ENCODE data around the gene POP5. TPM values are rescaled to one million over a fixed set of nuclear protein-coding genes. Genes with fewer than 3 reads are reported as not detected.

POP5 gene
- total and polyA plus RNA-seq, 2 of the 4 experiments (the other 2 are of a cell fraction): 69.5 to 99.4 TPM

DNA sequence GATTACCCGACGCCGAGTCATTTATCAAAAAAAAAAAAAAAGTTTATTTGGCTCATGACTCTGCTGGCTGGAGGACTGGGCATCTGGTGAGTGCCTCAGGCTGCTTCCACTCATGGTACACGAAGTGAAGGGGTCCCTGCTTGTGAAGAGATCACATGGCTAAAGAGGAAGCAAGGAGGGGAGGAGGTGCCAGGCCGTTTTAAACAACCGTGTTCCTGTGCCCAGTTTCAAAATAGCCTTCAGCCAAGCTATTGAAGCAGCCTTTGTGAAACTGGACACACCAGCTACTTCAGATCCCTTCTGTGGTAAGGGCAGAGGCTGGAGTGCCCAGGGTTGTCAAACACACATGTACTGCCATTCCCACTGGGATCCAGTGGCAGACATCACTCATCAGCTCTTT lies 7.6 kb downstream of the POP5 start:
- Histone ChIP-seq H2BK120ac (ENCODE audit: low read depth, low read length) (no peak overlapping the region), H2BK20ac (ENCODE audit: low read depth, low read length) (no peak overlapping the region), H3K27ac (ENCODE audit: insufficient read depth, low read length) (no peak overlapping the region), H3K4me1 (ENCODE audit: control insufficient read depth, insufficient read depth, low read length) (no peaks in the 10 kb centered on the region), H2BK5ac (ENCODE audit: low read depth, low read length, poor library complexity, severe bottlenecking) (no peak overlapping the region), H3K23ac (ENCODE audit: low read depth, low read length) (no peak overlapping the region), H3K36me3 (ENCODE audit: control insufficient read depth, insufficient read depth, low read length) (peaks cover 69% of the 10 kb centered on the region), H3K18ac (ENCODE audit: low read depth, low read length) (no peak overlapping the region), H3K4me2 (ENCODE audit: low read depth, low read length) (no peak overlapping the region), H3K79me1 (ENCODE audit: low read depth in 1 of 2, low read length in 2 of 2) (peaks cover 14 to 27% of the 10 kb centered on the region in 2 experiments; a peak in 3 of 4 replicates), H2AK5ac (ENCODE audit: low read depth, low read length) (no peak overlapping the region), H3K27me3 (ENCODE audit: control insufficient read depth, insufficient read depth, low read length) (no peaks in the 10 kb centered on the region), H4K20me1 (ENCODE audit: insufficient read depth, low read length) (peaks cover 4% of the 10 kb centered on the region), H2AFZ (replicated peaks; ENCODE audit: low read length, poor library complexity) (no peak overlapping the region), H4K91ac (ENCODE audit: insufficient read depth, low read depth, low read length) (no peak overlapping the region), H3K9me1 (ENCODE audit: insufficient read depth, low read length) (no peaks in the 10 kb centered on the region), H3K9me3 (ENCODE audit: control insufficient read depth, insufficient read depth, low read length) (no peaks in the 10 kb centered on the region), H3K56ac (ENCODE audit: extremely low read depth, insufficient read depth, low read length) (no peak overlapping the region), H2AK9ac (replicated peaks; ENCODE audit: low read depth, low read length, poor library complexity) (no peak overlapping the region), H2BK15ac (ENCODE audit: low read depth, low read length) (no peak overlapping the region), H4K5ac (ENCODE audit: low read depth, low read length) (no peak overlapping the region), H3K14ac (replicated peaks; ENCODE audit: low read depth, low read length) (no peak overlapping the region), H3K9ac (ENCODE audit: low read depth, low read length) (no peak overlapping the region), H3K4ac (ENCODE audit: low read depth, low read length) (no peak overlapping the region), H3K4me3 (ENCODE audit: insufficient read depth, low read depth, low read length) (no peak overlapping the region), H4K8ac (ENCODE audit: low read depth in 2 of 2, low read length in 2 of 2) (no peak overlapping the region)
- 80% methylated on average over 1 of the region's 6 CpGs; no CpG with 5 or more reads in 1 of the 2 experiments for WGBS, 2 experiments (ENCODE audit: extremely low coverage in 2 of 2, insufficient read length in 1 of 2)
- DNase-seq (no peak), ATAC-seq (ENCODE audit: low read depth) (no peak)
- dilution Hi-C loops (cut with HindIII; ENCODE audit: low sequenced_read_pairs, unreplicated experiment): no loop called here
- in situ Hi-C loops (cut with MboI; ENCODE audit: low sequenced_read_pairs): no loop called here
- POLR2A ChIA-PET (ENCODE audit: unreplicated experiment): interaction anchor here (0.5 kb wide), 1 partner anchor 30 kb away, joined by 4 read pairs; no protein-coding TSS in a partner anchor
- intact Hi-C loops (cut with micrococcal nuclease): no loop called here
- TF ChIP-seq MXI1 (IDR thresholded peaks at IDR 0.05; ENCODE audit: borderline replicate concordance, low read depth, low read length) (no peak), RCOR1 (IDR thresholded peaks at IDR 0.05; ENCODE audit: insufficient replicate concordance, low read length) (no peak), CHD1 (IDR thresholded peaks at IDR 0.05; ENCODE audit: low read depth, low read length) (no peak), MAZ (IDR thresholded peaks at IDR 0.05; ENCODE audit: borderline replicate concordance, low read depth, low read length) (no peak), MAFK (IDR thresholded peaks at IDR 0.05; ENCODE audit: low read depth, low read length) (no peak), RAD21 (IDR thresholded peaks at IDR 0.05; ENCODE audit: low read length) (no peak), NFE2L2 (IDR thresholded peaks at IDR 0.05; ENCODE audit: low read depth, low read length) (no peak), SMC3 (IDR thresholded peaks at IDR 0.05; ENCODE audit: low read depth, low read length) (no peak), RFX5 (IDR thresholded peaks at IDR 0.05; ENCODE audit: low read depth, low read length) (no peak)
- TF ChIP-seq, protein P1, sequence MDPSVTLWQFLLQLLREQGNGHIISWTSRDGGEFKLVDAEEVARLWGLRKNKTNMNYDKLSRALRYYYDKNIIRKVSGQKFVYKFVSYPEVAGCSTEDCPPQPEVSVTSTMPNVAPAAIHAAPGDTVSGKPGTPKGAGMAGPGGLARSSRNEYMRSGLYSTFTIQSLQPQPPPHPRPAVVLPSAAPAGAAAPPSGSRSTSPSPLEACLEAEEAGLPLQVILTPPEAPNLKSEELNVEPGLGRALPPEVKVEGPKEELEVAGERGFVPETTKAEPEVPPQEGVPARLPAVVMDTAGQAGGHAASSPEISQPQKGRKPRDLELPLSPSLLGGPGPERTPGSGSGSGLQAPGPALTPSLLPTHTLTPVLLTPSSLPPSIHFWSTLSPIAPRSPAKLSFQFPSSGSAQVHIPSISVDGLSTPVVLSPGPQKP (IDR thresholded peaks at IDR 0.05; ENCODE audit: borderline replicate concordance, low read depth, low read length): no peak
- CTCF ChIA-PET: no interaction called here
- BruUV-seq (replicated peaks): no TSS peak

Measured in IMR-90 (cell line).